A673 (cell line): ENCODE data around the gene NUDT13. TPM values are rescaled to one million over a fixed set of nuclear protein-coding genes. Genes with fewer than 3 reads are reported as not detected.
A peak's percentile ranks its signal among the peaks of the same experiment; 100 is the strongest.

Source experiments
- BruUV-seq: library from RNA; stranded (reverse); fragments of 400-500 nt; replicated peaks from 2 replicates; lab custom pipeline; 2021; lab: Mats Ljungman, UMichigan
- CTCF ChIA-PET: fragments of 300-600 bp; sonication (Branson Sonifier 250); formaldehyde crosslinking; loops from one replicate; lab custom pipeline; 2022; ENCODE audit warnings: antibody characterized with exemption; lab: Charles Lee
- POLR2A ChIA-PET: fragments of 300-600 bp; sonication (Branson Sonifier 250); formaldehyde crosslinking; loops from one replicate; lab custom pipeline; 2022; ENCODE audit warnings: antibody characterized with exemption; ENCODE audit not compliant: low non-redundant PET; lab: Charles Lee
- DNase-seq: peaks from one replicate; pipeline ENCODE4 v3.0.0-alpha.2; 2015; ENCODE audit warnings: low spot score
- H3K27ac ChIP-seq: fragments of 200-600 bp; sonication (generic); 2 replicates; pipeline ENCODE4 v1.5.1; 2016; ENCODE audit warnings: mixed run types, low read depth, mild to moderate bottlenecking, mixed read lengths, antibody characterized with exemption, low read length; ENCODE audit not compliant: poor library complexity, severe bottlenecking
- H3K27me3 ChIP-seq: fragments of 200-600 bp; sonication (generic); replicated peaks from 2 replicates; pipeline ENCODE4 v1.6.1; 2017; ENCODE audit warnings: mixed run types, low read depth, mild to moderate bottlenecking, mixed read lengths, antibody characterized with exemption, low read length; ENCODE audit not compliant: insufficient read depth, poor library complexity
- H3K36me3 ChIP-seq: fragments of 200-600 bp; sonication (generic); 2 replicates; pipeline ENCODE4 v1.6.1; 2016; ENCODE audit warnings: mixed run types, mild to moderate bottlenecking, mixed read lengths, antibody characterized with exemption, low read length; ENCODE audit not compliant: insufficient read depth, poor library complexity, severe bottlenecking
- H3K4me1 ChIP-seq: fragments of 200-600 bp; sonication (generic); 2 replicates; pipeline ENCODE4 v1.6.1; 2017; ENCODE audit warnings: mixed run types, mild to moderate bottlenecking, mixed read lengths, antibody characterized with exemption, low read length; ENCODE audit not compliant: insufficient read depth, poor library complexity, severe bottlenecking
- H3K4me3 ChIP-seq: fragments of 200-600 bp; sonication (generic); 2 replicates; pipeline ENCODE4 v1.5.1; 2016; ENCODE audit warnings: low read depth, mixed run types, mild to moderate bottlenecking, mixed read lengths, low read length; ENCODE audit not compliant: poor library complexity, severe bottlenecking
- H3K9me3 ChIP-seq: fragments of 200-600 bp; sonication (generic); 2 replicates; pipeline ENCODE4 v1.6.1; 2016; ENCODE audit warnings: mixed run types, low read depth, mild to moderate bottlenecking, mixed read lengths, antibody characterized with exemption, low read length; ENCODE audit not compliant: poor library complexity, severe bottlenecking
- CTCF ChIP-seq: fragments of 300-800, 200-600 bp; sonication (generic); conservative IDR thresholded peaks from 2 replicates; pipeline ENCODE4 v1.5.1; 2017; ENCODE audit warnings: low read depth, mild to moderate bottlenecking, antibody characterized with exemption, low read length, moderate library complexity, mixed read lengths
- EZH2 ChIP-seq: fragments of 200-600 bp; sonication (generic); IDR thresholded peaks from 2 replicates; pipeline ENCODE4 v1.6.1; 2017; ENCODE audit warnings: borderline replicate concordance, low read depth, mild to moderate bottlenecking, mixed read lengths, antibody characterized with exemption, low read length; ENCODE audit not compliant: poor library complexity, severe bottlenecking
- intact Hi-C: fragments of 100-400 bp; cut with micrococcal nuclease; formaldehyde crosslinking; loops from one replicate; pipeline ENCODE4 v1.10.0; 2022; ENCODE audit not compliant: unreplicated experiment
- total RNA-seq: library from RNA; stranded (reverse); gene quantifications from 2 replicates; pipeline ENCODE4 v1.2.3, GENCODE V29; 2021

NUDT13 gene
- total RNA-seq, 1 experiment from 2014 or later, result 2.0 TPM

- POLR2A ChIA-PET, result interaction anchor here (0.5 kb wide), 1 partner anchor 1177 kb away, joined by 4 read pairs; no protein-coding TSS in a partner anchor
- intact Hi-C loops, result no loop called here
- H3K36me3 ChIP-seq, result peaks cover 53% of the 10 kb centered on the region
- CTCF ChIA-PET, result no interaction called here
- TF ChIP-seq EZH2, result no peak
- no peak for TF ChIP-seq CTCF
- no peak overlapping the region for H3K27ac ChIP-seq
- H3K27me3 ChIP-seq, result no peaks in the 10 kb centered on the region
- H3K9me3 ChIP-seq, result no peaks in the 10 kb centered on the region
- BruUV-seq, result no TSS peak
- H3K4me1 ChIP-seq, result no peaks in the 10 kb centered on the region
- H3K4me3 ChIP-seq, result no peak overlapping the region
- DNase-seq, result peak; percentile 45
These were observed 41.8 kb downstream of the NUDT13 start for GRCh38 chr10:73152009-73152408.

- no peaks in the 10 kb centered on the region for H3K27me3 ChIP-seq
- H3K27ac ChIP-seq, result no peak overlapping the region
- ChIA-PET CTCF (no interaction called here), POLR2A (no interaction called here)
- BruUV-seq, result no TSS peak
- H3K4me3 ChIP-seq, result no peak overlapping the region
- no peaks in the 10 kb centered on the region for H3K4me1 ChIP-seq
- H3K36me3 ChIP-seq, result peaks cover 36% of the 10 kb centered on the region
- intact Hi-C loops, result loop anchor here (5.0 kb wide), 1 partner anchor 794 kb away; no protein-coding TSS in a partner anchor
- DNase-seq, result no peak
- no peaks in the 10 kb centered on the region for H3K9me3 ChIP-seq
- TF ChIP-seq CTCF, result no peak
- TF ChIP-seq EZH2, result no peak
These were observed 45.8 kb downstream of the NUDT13 start for GRCh38 chr10:73156054-73156453.

GRCh38 chr10:73159038-73159648, 48.9 kb downstream of the NUDT13 start:
- Histone ChIP-seq H3K4me1 (no peaks in the 10 kb centered on the region), H3K4me3 (no peak overlapping the region), H3K9me3 (no peaks in the 10 kb centered on the region), H3K36me3 (peaks cover 41% of the 10 kb centered on the region), H3K27ac (no peak overlapping the region), H3K27me3 (no peaks in the 10 kb centered on the region)
- TF ChIP-seq EZH2 (no peak), CTCF (peak; percentile 83)
- POLR2A ChIA-PET, result no interaction called here
- TSS peak; percentile 18 for BruUV-seq
- peak; percentile 68 for DNase-seq
- CTCF ChIA-PET, result no interaction called here
- intact Hi-C loops, result loop anchor here (5.0 kb wide), 1 partner anchor 797 kb away; no protein-coding TSS in a partner anchor
